PC-3 (cell line): Measurements from ENCODE around the gene IL1F10. TPM values are rescaled to one million over a fixed set of nuclear protein-coding genes. Genes with fewer than 3 reads are reported as not detected.
"Not testable (repeated sequence)": the region's sequence is repeated elsewhere in the genome, so short reads cannot be mapped to it uniquely, and the experiment has no call there.

Source experiments
- ATAC-seq: fragments of 200-7000 bp; cut with Tn5 transposase; 2 replicates; pipeline ENCODE4 v1.9.1; 2020; ENCODE audit warnings: mild to moderate bottlenecking, moderate library complexity
- BruUV-seq: library from RNA; stranded (reverse); fragments of 400-500 nt; replicated peaks from 2 replicates; lab custom pipeline; 2021; lab: Mats Ljungman, UMichigan
- CTCF ChIA-PET: fragments of 300-600 bp; sonication (Branson Sonifier 250); formaldehyde crosslinking; loops from one replicate; lab custom pipeline; 2022; ENCODE audit warnings: antibody characterized with exemption; lab: Charles Lee
- POLR2A ChIA-PET: fragments of 300-600 bp; sonication (Branson Sonifier 250); formaldehyde crosslinking; loops from one replicate; lab custom pipeline; 2022; ENCODE audit warnings: antibody characterized with exemption; ENCODE audit not compliant: unreplicated experiment; lab: Charles Lee
- DNase-seq: peaks from one replicate; pipeline ENCODE4 v3.0.0-alpha.2; 2015
- H2AFZ ChIP-seq: fragments of 300-600 bp; sonication (generic); 2 replicates; pipeline ENCODE4 v1.6.0; 2016; ENCODE audit warnings: antibody characterized with exemption, low read length
- H3F3A ChIP-seq: fragments of 300-600 bp; sonication (generic); one replicate; pipeline ENCODE4 v1.6.0; 2017; ENCODE audit warnings: antibody characterized with exemption, low read length, control low read depth, mild to moderate bottlenecking; ENCODE audit not compliant: unreplicated experiment
- H3K27ac ChIP-seq: fragments of 300-600 bp; sonication (generic); 2 replicates; pipeline ENCODE4 v1.5.1; 2016; ENCODE audit warnings: mild to moderate bottlenecking, low read length
- H3K27me3 ChIP-seq: fragments of 300-600 bp; sonication (generic); 2 replicates; pipeline ENCODE4 v1.6.1; 2016; ENCODE audit warnings: low read length, mixed read lengths
- H3K36me3 ChIP-seq: fragments of 300-600 bp; sonication (generic); 2 replicates; pipeline ENCODE4 v1.6.1; 2016; ENCODE audit warnings: low read depth, mixed run types, low read length, mixed read lengths
- H3K4me1 ChIP-seq: fragments of 300-600 bp; sonication (generic); 2 replicates; pipeline ENCODE4 v1.5.1; 2016; ENCODE audit warnings: low read length; ENCODE audit not compliant: insufficient read depth
- H3K4me2 ChIP-seq: fragments of 300-600 bp; sonication (generic); 2 replicates; pipeline ENCODE4 v1.6.0; 2016; ENCODE audit warnings: low read length
- H3K4me3 ChIP-seq: fragments of 300-600 bp; sonication (generic); 2 replicates; pipeline ENCODE4 v1.5.1; 2016; ENCODE audit warnings: mild to moderate bottlenecking, low read length, mixed read lengths
- H3K79me2 ChIP-seq: fragments of 300-600 bp; sonication (generic); 2 replicates; pipeline ENCODE4 v1.6.1; 2017; ENCODE audit warnings: low read length, mixed read lengths
- H3K9ac ChIP-seq: fragments of 300-600 bp; sonication (generic); 2 replicates; pipeline ENCODE4 v1.6.0; 2016; ENCODE audit warnings: mild to moderate bottlenecking, low read length
- H3K9me2 ChIP-seq: fragments of 300-600 bp; sonication (generic); replicated peaks from 2 replicates; pipeline ENCODE4 v1.6.1; 2016; ENCODE audit warnings: mixed run types, low read length, mixed read lengths
- H3K9me3 ChIP-seq: fragments of 300-600 bp; sonication (generic); 2 replicates; pipeline ENCODE4 v1.6.1; 2016; ENCODE audit warnings: low read length, mixed read lengths
- H4K20me1 ChIP-seq: fragments of 300-600 bp; sonication (generic); 2 replicates; pipeline ENCODE4 v1.6.1; 2016; ENCODE audit warnings: low read length, mixed read lengths
- CTCF ChIP-seq: fragments of 300-600 bp; sonication (generic); conservative IDR thresholded peaks from 2 replicates; pipeline ENCODE4 v1.5.1; 2017; ENCODE audit warnings: antibody characterized with exemption, low read depth, mild to moderate bottlenecking, low read length
- EZH2 ChIP-seq: fragments of 300-600 bp; sonication (generic); IDR thresholded peaks from one replicate; pipeline ENCODE4 v1.6.1; 2017; ENCODE audit warnings: antibody characterized with exemption, mild to moderate bottlenecking, low read length; ENCODE audit not compliant: unreplicated experiment
- EZH2phosphoT487 ChIP-seq: fragments of 300-600 bp; sonication (generic); IDR thresholded peaks from 2 replicates; pipeline ENCODE4 v1.6.1; 2018; ENCODE audit warnings: mild to moderate bottlenecking, antibody characterized with exemption, low read length, borderline replicate concordance
- intact Hi-C: fragments of 100-400 bp; cut with micrococcal nuclease; formaldehyde crosslinking; loops from 2 replicates; pipeline ENCODE4 v1.9.0; 2023
- total RNA-seq: library from RNA; depleted of rRNA; stranded (reverse); fragments of >200 nt; gene quantifications from 2 replicates; pipeline ENCODE4 v1.2.3, GENCODE V29; 2014

IL1F10 gene
- total RNA-seq, 1 experiment from 2014 or later: not detected

DNA sequence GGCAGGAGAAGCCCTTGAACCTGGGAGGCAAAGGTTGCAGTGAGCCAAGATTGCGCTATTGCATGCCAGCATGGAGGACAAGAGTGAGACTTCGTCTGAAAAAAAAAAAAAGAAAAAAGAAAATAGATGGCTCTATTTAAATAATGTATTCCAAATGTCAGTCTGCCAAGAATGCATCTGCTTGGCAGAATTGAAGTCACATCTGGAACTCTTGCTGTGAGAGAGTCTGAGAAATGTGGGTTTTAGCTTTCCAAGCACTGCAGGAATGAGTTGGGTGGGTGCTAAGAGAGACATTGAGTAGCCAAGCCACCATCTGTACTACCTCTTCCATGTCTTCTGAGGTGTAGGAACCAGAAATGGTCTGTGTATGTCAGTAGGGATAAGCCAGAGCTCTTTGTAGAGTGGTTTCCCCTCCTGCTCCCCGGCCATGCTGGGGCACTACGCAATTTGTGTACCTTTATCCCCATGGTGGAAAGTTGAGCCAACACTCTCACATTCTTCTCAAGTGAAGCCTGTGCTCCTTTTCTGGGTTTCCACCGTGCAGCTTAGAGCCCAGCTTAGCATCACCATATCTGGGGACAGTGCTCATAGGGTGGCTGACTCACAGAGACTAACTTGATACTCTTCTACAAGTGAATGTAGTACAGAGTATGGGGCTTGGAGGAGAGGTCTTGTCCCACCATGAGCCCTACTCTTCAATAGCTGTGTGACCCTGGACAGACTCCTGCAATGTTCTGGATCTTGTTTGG is 25.3 kb downstream of the IL1F10 start:
- DNase-seq: no peak
- CTCF ChIA-PET: interaction anchor here (0.6 kb wide), 1 partner anchor 1210 kb away, joined by 11 read pairs; no protein-coding TSS in a partner anchor

GRCh38 chr2:113093613-113093977 is 25.8 kb downstream of the IL1F10 start:
- no peaks in the 10 kb centered on the region for H4K20me1 ChIP-seq
- H3K9ac ChIP-seq: no peak overlapping the region
- intact Hi-C loops: no loop called here
- ChIA-PET CTCF (interaction anchor here (0.6 kb wide), 1 partner anchor 1211 kb away, joined by 11 read pairs; no protein-coding TSS in a partner anchor), POLR2A (no interaction called here)
- no peak overlapping the region for H3K4me3 ChIP-seq
- no peaks in the 10 kb centered on the region for H3K36me3 ChIP-seq
- DNase-seq (no peak), ATAC-seq (no peak)
- no peaks in the 10 kb centered on the region for H3K27me3 ChIP-seq
- H3K9me2 ChIP-seq: no peaks in the 10 kb centered on the region
- no peaks in the 10 kb centered on the region for H3F3A ChIP-seq
- H3K27ac ChIP-seq: no peak overlapping the region
- no peak overlapping the region for H3K4me2 ChIP-seq
- H2AFZ ChIP-seq: no peak overlapping the region
- H3K79me2 ChIP-seq: no peaks in the 10 kb centered on the region
- no peaks in the 10 kb centered on the region for H3K9me3 ChIP-seq
- no TSS peak for BruUV-seq
- H3K4me1 ChIP-seq: no peaks in the 10 kb centered on the region
- TF ChIP-seq CTCF (no peak), EZH2 (no peak), EZH2phosphoT487 (no peak)

More for the DNA sequence above, 25.3 kb downstream of the IL1F10 start:
- Histone ChIP-seq H3K4me1 (no peaks in the 10 kb centered on the region), H4K20me1 (no peaks in the 10 kb centered on the region), H3K9me3 (no peaks in the 10 kb centered on the region), H3K36me3 (no peaks in the 10 kb centered on the region), H3F3A (no peaks in the 10 kb centered on the region), H3K9me2 (no peaks in the 10 kb centered on the region), H3K79me2 (no peaks in the 10 kb centered on the region), H3K9ac (no peak overlapping the region), H3K4me3 (no peak overlapping the region), H3K27me3 (no peaks in the 10 kb centered on the region), H3K27ac (no peak overlapping the region), H3K4me2 (no peak overlapping the region), H2AFZ (no peak overlapping the region)
- intact Hi-C loops: no loop called here
- POLR2A ChIA-PET: no interaction called here
- BruUV-seq: no TSS peak
- ATAC-seq: no peak
- TF ChIP-seq CTCF: no peak
- no peak for TF ChIP-seq EZH2phosphoT487
- no peak for TF ChIP-seq EZH2

DNA sequence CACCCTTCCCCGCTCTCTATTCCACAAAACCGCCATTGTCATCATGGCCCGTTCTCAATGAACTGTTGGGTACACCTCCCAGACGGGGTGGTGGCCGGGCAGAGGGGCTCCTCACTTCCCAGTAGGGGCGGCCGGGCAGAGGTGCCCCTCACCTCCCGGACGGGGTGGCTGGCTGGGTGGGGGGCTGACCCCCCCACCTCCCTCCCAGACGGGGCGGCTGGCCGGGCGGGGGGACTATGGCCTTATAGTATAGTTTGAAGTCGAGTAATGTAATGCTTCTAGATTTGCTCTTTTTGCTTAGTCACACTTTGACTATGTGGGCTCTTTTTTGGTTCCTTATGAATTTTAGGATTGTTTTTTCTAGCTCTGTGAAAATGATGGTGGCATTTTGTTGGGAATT is 28.5 kb downstream of the IL1F10 start:
- ATAC-seq, intact Hi-C loops, CTCF ChIA-PET, H3K9ac ChIP-seq, H3F3A ChIP-seq, H3K36me3 ChIP-seq, H3K9me2 ChIP-seq, H3K27ac ChIP-seq, DNase-seq, H3K9me3 ChIP-seq, H3K27me3 ChIP-seq, H4K20me1 ChIP-seq, H3K4me3 ChIP-seq, POLR2A ChIA-PET, H3K4me2 ChIP-seq, H3K79me2 ChIP-seq, H3K4me1 ChIP-seq, H2AFZ ChIP-seq, BruUV-seq: not testable (repeated sequence)

- H3K4me2 ChIP-seq, H3K9me2 ChIP-seq, H3K36me3 ChIP-seq, CTCF ChIA-PET, H3F3A ChIP-seq, H3K9me3 ChIP-seq, H3K79me2 ChIP-seq, intact Hi-C loops, POLR2A ChIA-PET, H3K27me3 ChIP-seq, H3K4me1 ChIP-seq, H3K27ac ChIP-seq, H4K20me1 ChIP-seq, H2AFZ ChIP-seq, H3K9ac ChIP-seq, DNase-seq, H3K4me3 ChIP-seq, BruUV-seq, ATAC-seq: not testable (repeated sequence)
These were observed 29.3 kb downstream of the IL1F10 start for GRCh38 chr2:113096842-113097618.
